Central memory CD4-positive, alpha-beta T cell (primary cell): ENCODE results near the gene FBXL19.
"Not testable (repeated sequence)": the region's sequence is repeated elsewhere in the genome, so short reads cannot be mapped to it uniquely, and the experiment has no call there.

Experiments used
- DNase-seq: peaks from one replicate; pipeline ENCODE4 v3.0.0; 2022
- total RNA-seq, 3 experiments: gene quantifications; one replicate each; lab custom pipeline; 2026; lab: John Stamatoyannopoulos, UW

The FBXL19 gene
- total RNA-seq = 25.5 to 58.8 (median 29.0) reads per million in 3 experiments

GRCh38 chr16:30923554-30924075, at the start of gene FBXL19:
FBXL19 (plus strand) TSS chr16:30923572; CDS start chr16:30925755, 2,183 bp downstream.
- no peak for DNase-seq

- no peak for DNase-seq
These were observed 49.0 kb upstream of the FBXL19 start for GRCh38 chr16:30874244-30874820.

GRCh38 chr16:30874821-30875717, 48.3 kb upstream of the FBXL19 start:
- peak; percentile 82 for DNase-seq

- DNase-seq = peak; percentile 31
These were observed 47.2 kb upstream of the FBXL19 start for GRCh38 chr16:30875871-30876801.

- DNase-seq = no peak
These were observed 46.5 kb upstream of the FBXL19 start for GRCh38 chr16:30876867-30877266.

- no peak for DNase-seq
These were observed 40.7 kb upstream of the FBXL19 start for GRCh38 chr16:30882429-30883310.

GRCh38 chr16:30884760-30885159, 38.6 kb upstream of the FBXL19 start:
- no peak for DNase-seq

- DNase-seq = no peak
These were observed 38.2 kb upstream of the FBXL19 start for GRCh38 chr16:30885196-30885595.

- DNase-seq = no peak
These were observed 37.2 kb upstream of the FBXL19 start for GRCh38 chr16:30886145-30886544.

GRCh38 chr16:30887927-30888326, 35.4 kb upstream of the FBXL19 start:
- DNase-seq = no peak

GRCh38 chr16:30888856-30889499, 34.4 kb upstream of the FBXL19 start:
- no peak for DNase-seq

- no peak for DNase-seq
These were observed 33.7 kb upstream of the FBXL19 start for GRCh38 chr16:30889721-30890120.

- DNase-seq = not testable (repeated sequence)
These were observed 32.1 kb upstream of the FBXL19 start for GRCh38 chr16:30891043-30891823.

GRCh38 chr16:30892670-30893416, 30.5 kb upstream of the FBXL19 start:
- DNase-seq = no peak

- DNase-seq = peak; percentile 10
These were observed 30.0 kb upstream of the FBXL19 start for GRCh38 chr16:30893417-30893743.

- DNase-seq = peak; percentile 67
These were observed 29.4 kb upstream of the FBXL19 start, which contains the start of gene BCL7C for GRCh38 chr16:30893744-30894539. BCL7C (minus strand) TSS chr16:30894077; CDS start chr16:30893944, 133 bp downstream.

GRCh38 chr16:30894540-30895368, 28.6 kb upstream of the FBXL19 start:
- DNase-seq = peak; percentile 11
